K562 (cell line): ENCODE data around the gene KRI1. TPM values are rescaled to one million over a fixed set of nuclear protein-coding genes. Genes with fewer than 3 reads are reported as not detected.

Experiments used
- BCOR ChIP-seq: fragments of 450-650 bp; IDR thresholded peaks from 2 replicates; pipeline ENCODE4 v1.6.1; 2016
- CREBBP ChIP-seq: IDR thresholded peaks from one replicate; pipeline ENCODE4 v1.6.1; 2012; ENCODE audit warnings: low read depth, mild to moderate bottlenecking, control low read depth, inconsistent platforms, low read length
- EHMT2 ChIP-seq: fragments of 450-650 bp; IDR thresholded peaks from 2 replicates; pipeline ENCODE4 v1.6.1; 2018; ENCODE audit warnings: antibody characterized with exemption
- GABPB1 ChIP-seq: sonication (generic); formaldehyde crosslinking; IDR thresholded peaks from 2 replicates; pipeline ENCODE4 v1.8.0; 2022; ENCODE audit warnings: mild to moderate bottlenecking, missing genetic modification reagents
- JUN ChIP-seq, 2 experiments: sonication (generic) in 1 of 2; formaldehyde crosslinking in 1 of 2; IDR thresholded peaks; 2 replicates each; pipeline versions ENCODE4 v1.6.1 to v1.8.0; 2012 to 2022; ENCODE audit warnings: borderline replicate concordance in 2 of 2, mild to moderate bottlenecking in 2 of 2, improper control_type of control experiment in 1 of 2, low read depth in 1 of 2, low read length in 1 of 2, missing genetic modification reagents in 1 of 2
- KDM1A ChIP-seq, 2 experiments: fragments of 450-650 bp; IDR thresholded peaks; 2 replicates each; pipeline ENCODE4 v1.6.1; 2016; ENCODE audit warnings: mild to moderate bottlenecking in 2 of 2
- KDM2B ChIP-seq: fragments of 250-450 bp; sonication (Bioruptor Pico); IDR thresholded peaks from 2 replicates; pipeline ENCODE4 v1.8.0; 2021; ENCODE audit warnings: mild to moderate bottlenecking, moderate library complexity
- L3MBTL2 ChIP-seq: fragments of 450-650 bp; IDR thresholded peaks from 2 replicates; pipeline ENCODE4 v1.6.1; 2016; ENCODE audit warnings: mild to moderate bottlenecking, moderate library complexity
- MTF1 ChIP-seq: fragments of 250-450 bp; sonication (Bioruptor Pico); IDR thresholded peaks from 2 replicates; pipeline ENCODE4 v1.9.0; 2021; ENCODE audit warnings: moderate library complexity, mild to moderate bottlenecking, inconsistent platforms, borderline replicate concordance
- POLR2H ChIP-seq: IDR thresholded peaks from 2 replicates; pipeline ENCODE4 v1.6.1; 2016; ENCODE audit warnings: missing genetic modification characterization, low read depth, mild to moderate bottlenecking, control low read depth, missing compliant biosample characterization, moderate library complexity
- PURB ChIP-seq: sonication (generic); formaldehyde crosslinking; IDR thresholded peaks from 2 replicates; pipeline ENCODE4 v1.9.0; 2021; ENCODE audit warnings: low read depth, mild to moderate bottlenecking, missing genetic modification reagents
- RBM15 ChIP-seq: fragments of 200-400 bp; formaldehyde crosslinking; IDR thresholded peaks from 2 replicates; pipeline ENCODE4 v1.6.1; 2018; ENCODE audit warnings: mild to moderate bottlenecking, low read length, moderate library complexity; ENCODE audit not compliant: insufficient read depth
- RCOR1 ChIP-seq, 2 experiments: IDR thresholded peaks; 2 replicates each; pipeline ENCODE4 v1.6.1; 2012; ENCODE audit warnings: low read depth in 2 of 2, low read length in 2 of 2, borderline replicate concordance in 1 of 2, improper control_type of control experiment in 1 of 2
- SAFB2 ChIP-seq: fragments of 200-400 bp; formaldehyde crosslinking; IDR thresholded peaks from 2 replicates; pipeline ENCODE4 v1.6.1; 2018; ENCODE audit warnings: borderline replicate concordance, low read length, low read depth, moderate library complexity; ENCODE audit not compliant: severe bottlenecking
- SP2 ChIP-seq: IDR thresholded peaks from 2 replicates; pipeline ENCODE4 v1.6.1; 2011; ENCODE audit warnings: mild to moderate bottlenecking, low read depth, low read length, moderate library complexity; ENCODE audit not compliant: poor library complexity, severe bottlenecking; ENCODE audit errors: extremely low read depth
- ZNF121 ChIP-seq: sonication (generic); formaldehyde crosslinking; conservative IDR thresholded peaks from 2 replicates; pipeline ENCODE4 v1.8.0; 2022; ENCODE audit warnings: missing genetic modification reagents
- ZNF354B ChIP-seq: fragments of 250-450 bp; sonication (Bioruptor Pico); IDR thresholded peaks from 2 replicates; pipeline ENCODE4 v1.4.0; 2020
- ZNF518B ChIP-seq: fragments of 250-450 bp; sonication (Bioruptor Pico); IDR thresholded peaks from 2 replicates; pipeline ENCODE4 v1.5.0; 2021; ENCODE audit warnings: mild to moderate bottlenecking, moderate library complexity
- ZNF77 ChIP-seq: fragments of 250-450 bp; sonication (Bioruptor Pico); IDR thresholded peaks from 2 replicates; pipeline ENCODE4 v1.5.0; 2020
- polyA plus RNA-seq, 8 experiments: library from polyadenylated mRNA; depleted of rRNA in 4 of 8; stranded (reverse) in 5 of 8; unstranded in 3 of 8; fragments of >200 nt; fragmentation: Nextera tagmentation in 2 of 8; fragmentation: Illumina TruSeq in 1 of 8; extraction: Ambion mirVana in 2 of 8; extraction: Trizol in 1 of 8; gene quantifications; 2 replicates each; pipeline versions ENCODE4 v1.2.1 to v1.2.3, GENCODE V29; 2011 to 2014; ENCODE audit warnings: inconsistent platforms in 1 of 8, missing spikeins in 1 of 8
- total RNA-seq, 7 experiments: library from RNA; depleted of rRNA in 6 of 7; stranded (reverse); fragments of >200 nt in 6 of 7; fragmentation: Illumina TruSeq in 2 of 7; extraction: Trizol in 2 of 7; gene quantifications; 2 replicates each; pipeline versions ENCODE4 v1.2.1 to v1.2.3, GENCODE V29; 2011 to 2021; ENCODE audit warnings: low replicate concordance in 1 of 7
- TF ChIP-seq, protein P1 (sequence below), 2 experiments: fragments of 450-650 bp; IDR thresholded peaks; 2 replicates each; pipeline ENCODE4 v1.6.1; 2016
- TF ChIP-seq, protein P2 (sequence below): fragments of 450-650 bp; formaldehyde crosslinking; IDR thresholded peaks from 2 replicates; pipeline ENCODE4 v1.4.0; 2020; ENCODE audit warnings: mild to moderate bottlenecking, moderate library complexity

Gene KRI1
- total and polyA plus RNA-seq, 9 of the 15 experiments (the other 6 are each of a cell fraction or from before 2014, with no cell fraction given) = 1.1 to 50.7 (median 24.7) TPM

GRCh38 chr19:10543420-10544241, 22.2 kb downstream of the KRI1 start, which contains the start of gene ATG4D (continued):
- TF ChIP-seq ZNF518B (CRISPR knock-in tag) = no peak
- peak; percentile 29; the same call in 1 of the 2 replicates for TF ChIP-seq KDM2B
- TF ChIP-seq ZNF354B (CRISPR knock-in tag) = no peak
- TF ChIP-seq GABPB1 = no peak; the same call in 1 of the 2 replicates
- TF ChIP-seq ZNF121 (CRISPR knock-in tag) = no peak
- TF ChIP-seq JUN (IDR thresholded peaks at IDR 0.05; ENCODE audit: borderline replicate concordance, low read depth, low read length) = no peak
- TF ChIP-seq JUN (CRISPR knock-in tag; IDR thresholded peaks at IDR 0.05; ENCODE audit: borderline replicate concordance) = no peak
- no peak for TF ChIP-seq SAFB2
- TF ChIP-seq EHMT2 = no peak
- TF ChIP-seq RCOR1 (IDR thresholded peaks at IDR 0.05; ENCODE audit: borderline replicate concordance in 1 of 2, low read depth in 2 of 2, low read length in 2 of 2) = peak; percentile 14 to 82; a peak in 3 of 4 replicates
- no peak for TF ChIP-seq SP2
- TF ChIP-seq ZNF77 (CRISPR knock-in tag) = no peak
- no peak for TF ChIP-seq L3MBTL2
- no peak for TF ChIP-seq PURB
- peak; percentile 90 for TF ChIP-seq BCOR
- no peak for TF ChIP-seq RBM15
- peak in 1 of 2 experiments; percentile 76; a peak in 3 of 4 replicates for TF ChIP-seq KDM1A (IDR thresholded peaks at IDR 0.05)
- no peak for TF ChIP-seq MTF1
- TF ChIP-seq POLR2H (tag) = no peak
- TF ChIP-seq CREBBP = no peak
- TF ChIP-seq, protein P1, sequence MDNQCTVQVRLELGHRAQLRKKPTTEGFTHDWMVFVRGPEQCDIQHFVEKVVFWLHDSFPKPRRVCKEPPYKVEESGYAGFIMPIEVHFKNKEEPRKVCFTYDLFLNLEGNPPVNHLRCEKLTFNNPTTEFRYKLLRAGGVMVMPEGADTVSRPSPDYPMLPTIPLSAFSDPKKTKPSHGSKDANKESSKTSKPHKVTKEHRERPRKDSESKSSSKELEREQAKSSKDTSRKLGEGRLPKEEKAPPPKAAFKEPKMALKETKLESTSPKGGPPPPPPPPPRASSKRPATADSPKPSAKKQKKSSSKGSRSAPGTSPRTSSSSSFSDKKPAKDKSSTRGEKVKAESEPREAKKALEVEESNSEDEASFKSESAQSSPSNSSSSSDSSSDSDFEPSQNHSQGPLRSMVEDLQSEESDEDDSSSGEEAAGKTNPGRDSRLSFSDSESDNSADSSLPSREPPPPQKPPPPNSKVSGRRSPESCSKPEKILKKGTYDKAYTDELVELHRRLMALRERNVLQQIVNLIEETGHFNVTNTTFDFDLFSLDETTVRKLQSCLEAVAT (IDR thresholded peaks at IDR 0.05) = no peak
- TF ChIP-seq, protein P2, sequence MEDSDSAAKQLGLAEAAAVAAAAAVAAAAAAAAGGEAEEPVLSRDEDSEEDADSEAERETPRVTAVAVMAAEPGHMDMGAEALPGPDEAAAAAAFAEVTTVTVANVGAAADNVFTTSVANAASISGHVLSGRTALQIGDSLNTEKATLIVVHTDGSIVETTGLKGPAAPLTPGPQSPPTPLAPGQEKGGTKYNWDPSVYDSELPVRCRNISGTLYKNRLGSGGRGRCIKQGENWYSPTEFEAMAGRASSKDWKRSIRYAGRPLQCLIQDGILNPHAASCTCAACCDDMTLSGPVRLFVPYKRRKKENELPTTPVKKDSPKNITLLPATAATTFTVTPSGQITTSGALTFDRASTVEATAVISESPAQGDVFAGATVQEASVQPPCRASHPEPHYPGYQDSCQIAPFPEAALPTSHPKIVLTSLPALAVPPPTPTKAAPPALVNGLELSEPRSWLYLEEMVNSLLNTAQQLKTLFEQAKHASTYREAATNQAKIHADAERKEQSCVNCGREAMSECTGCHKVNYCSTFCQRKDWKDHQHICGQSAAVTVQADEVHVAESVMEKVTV (CRISPR knock-in tag) = no peak
